HepG2 (cell line): ENCODE data around the gene TNXB. TPM values are rescaled to one million over a fixed set of nuclear protein-coding genes. Genes with fewer than 3 reads are reported as not detected.

Experiments
- ATAC-seq: fragments of 200-7000 bp; cut with Tn5 transposase; 3 replicates; pipeline ENCODE4 v1.9.1; 2020; ENCODE audit warnings: mild to moderate bottlenecking, moderate library complexity
- BruUV-seq: library from RNA; stranded (reverse); fragments of 400-500 nt; replicated peaks from 2 replicates; lab custom pipeline; 2021; lab: Mats Ljungman, UMichigan
- CTCF ChIA-PET: fragments of 300-600 bp; formaldehyde crosslinking; extraction: SDS; loops from one replicate; lab custom pipeline; 2021; ENCODE audit warnings: low total read pairs, inconsistent platforms, low intra/inter-chr PET ratio; lab: Yijun Ruan, JAX
- POLR2A ChIA-PET: fragments of 350-600 bp; sonication (Branson Sonifier 250); formaldehyde crosslinking; loops from one replicate; lab custom pipeline; 2020; ENCODE audit warnings: antibody characterized with exemption, inconsistent platforms; lab: Yijun Ruan, JAX
- DNase-seq: peaks from one replicate; pipeline ENCODE4 v3.0.0-alpha.2; 2015; ENCODE audit warnings: low spot score
- FAIRE-seq: peaks from 3 replicates; lab custom pipeline; 2011; peaks lifted over from hg19 to GRCh38; lab: Jason Lieb, UNC
- H2AFZ ChIP-seq: one replicate; pipeline ENCODE4 v1.6.1; 2011; ENCODE audit warnings: low read length, inconsistent platforms
- H3K27ac ChIP-seq: fragments of 300-600 bp; 3 replicates; pipeline ENCODE4 v1.8.0; 2011; ENCODE audit warnings: mixed run types, mild to moderate bottlenecking, mixed read lengths, low read length, inconsistent platforms; ENCODE audit not compliant: insufficient read depth; ENCODE audit errors: extremely low read length
- H3K27me3 ChIP-seq, 2 experiments: fragments of 200-600 bp in 1 of 2; 2 replicates in 1 of 2; 3 replicates in 1 of 2; pipeline versions ENCODE4 v1.6.0 to v1.8.0; 2011; ENCODE audit warnings: low read length in 2 of 2, mild to moderate bottlenecking in 2 of 2, moderate library complexity in 2 of 2, inconsistent platforms in 1 of 2; ENCODE audit not compliant: insufficient read depth in 2 of 2, control insufficient read depth in 1 of 2
- H3K36me3 ChIP-seq, 2 experiments: fragments of 200-600 bp in 1 of 2; replicated peaks in 1 of 2; 2 replicates in 1 of 2; 3 replicates in 1 of 2; pipeline versions ENCODE4 v1.5.1 to v1.8.0; 2011; ENCODE audit warnings: low read length in 2 of 2, inconsistent platforms in 1 of 2; ENCODE audit not compliant: insufficient read depth in 2 of 2, control insufficient read depth in 1 of 2
- H3K4me1 ChIP-seq: 2 replicates; pipeline ENCODE4 v1.5.1; 2012; ENCODE audit warnings: low read length, inconsistent platforms; ENCODE audit not compliant: insufficient read depth
- H3K4me2 ChIP-seq: 2 replicates; pipeline ENCODE4 v1.6.0; 2011; ENCODE audit warnings: low read depth, low read length, inconsistent platforms
- H3K4me3 ChIP-seq, 3 experiments: fragments of 200-600 bp in 1 of 3; sonication (generic), shearing (Covaris generic) in 1 of 3; replicated peaks in 1 of 3; 2 replicates each; pipeline ENCODE4 v1.5.1; 2011 to 2016; ENCODE audit warnings: low read length in 3 of 3, inconsistent platforms in 2 of 3, low read depth in 2 of 3, mild to moderate bottlenecking in 2 of 3, control low read depth in 1 of 3, mixed read lengths in 1 of 3; ENCODE audit not compliant: insufficient read depth in 1 of 3
- H3K79me2 ChIP-seq: one replicate; pipeline ENCODE4 v1.6.1; 2011; ENCODE audit warnings: low read length, inconsistent platforms; ENCODE audit not compliant: insufficient read depth
- H3K9ac ChIP-seq: 2 replicates; pipeline ENCODE4 v1.6.0; 2011; ENCODE audit warnings: mild to moderate bottlenecking, low read depth, low read length, inconsistent platforms; ENCODE audit not compliant: insufficient read depth
- H3K9me3 ChIP-seq: 2 replicates; pipeline ENCODE4 v1.5.1; 2012; ENCODE audit warnings: mild to moderate bottlenecking, low read length
- H4K20me1 ChIP-seq: 2 replicates; pipeline ENCODE4 v1.6.0; 2011; ENCODE audit warnings: inconsistent platforms, mild to moderate bottlenecking, low read length, moderate library complexity; ENCODE audit not compliant: insufficient read depth
- ATF1 ChIP-seq: IDR thresholded peaks from 2 replicates; pipeline ENCODE4 v1.6.1; 2016; ENCODE audit warnings: mild to moderate bottlenecking, control low read depth
- EEA1 ChIP-seq: sonication (generic); formaldehyde crosslinking; IDR thresholded peaks from 2 replicates; pipeline ENCODE4 v1.5.1; 2020; ENCODE audit warnings: mild to moderate bottlenecking, missing genetic modification reagents, borderline replicate concordance
- EED ChIP-seq: sonication (generic); formaldehyde crosslinking; IDR thresholded peaks from 2 replicates; pipeline ENCODE4 v1.5.0; 2020; ENCODE audit warnings: mild to moderate bottlenecking, missing genetic modification reagents
- FOXC1 ChIP-seq: sonication (generic); formaldehyde crosslinking; IDR thresholded peaks from 2 replicates; pipeline ENCODE4 v1.8.0; 2022; ENCODE audit warnings: mild to moderate bottlenecking, missing genetic modification reagents, borderline replicate concordance
- GMEB2 ChIP-seq: IDR thresholded peaks from 2 replicates; pipeline ENCODE4 v1.6.1; 2016; ENCODE audit warnings: missing biosample characterization, missing genetic modification reagents, low read depth
- POLR2AphosphoS2 ChIP-seq: IDR thresholded peaks from 2 replicates; pipeline ENCODE4 v1.6.1; 2011; ENCODE audit warnings: low read depth, low read length, improper control_type of control experiment
- RFX5 ChIP-seq: IDR thresholded peaks from 2 replicates; pipeline ENCODE4 v1.6.1; 2011; ENCODE audit warnings: low read depth, low read length, improper control_type of control experiment
- SMARCE1 ChIP-seq: fragments of 450-650 bp; IDR thresholded peaks from 2 replicates; pipeline ENCODE4 v1.6.1; 2017; ENCODE audit warnings: borderline replicate concordance
- TARDBP ChIP-seq: sonication (generic); formaldehyde crosslinking; IDR thresholded peaks from 2 replicates; pipeline ENCODE4 v1.8.0; 2022; ENCODE audit warnings: mild to moderate bottlenecking, missing genetic modification reagents
- ZNF276 ChIP-seq: sonication (generic); formaldehyde crosslinking; IDR thresholded peaks from 2 replicates; pipeline ENCODE4 v1.4.0; 2020; ENCODE audit warnings: mild to moderate bottlenecking, low read depth, missing genetic modification reagents
- ZNF549 ChIP-seq: sonication (generic); formaldehyde crosslinking; IDR thresholded peaks from 2 replicates; pipeline ENCODE4 v1.5.0; 2020; ENCODE audit warnings: missing genetic modification reagents
- ZNF615 ChIP-seq: sonication (generic); formaldehyde crosslinking; IDR thresholded peaks from 2 replicates; pipeline ENCODE4 v1.5.0; 2020; ENCODE audit warnings: mild to moderate bottlenecking, missing genetic modification reagents, borderline replicate concordance
- ZNF703 ChIP-seq: sonication (generic); formaldehyde crosslinking; IDR thresholded peaks from 2 replicates; pipeline ENCODE4 v1.5.1; 2020; ENCODE audit warnings: missing genetic modification reagents, mild to moderate bottlenecking, moderate library complexity, borderline replicate concordance
- ZNF710 ChIP-seq: sonication (generic); formaldehyde crosslinking; IDR thresholded peaks from 2 replicates; pipeline ENCODE4 v1.5.0; 2020; ENCODE audit warnings: mild to moderate bottlenecking, missing genetic modification reagents, borderline replicate concordance
- whole genome bisulfite sequencing: methylation state at CpG from one replicate; pipeline ENCODE4 v1.1.6; 2017; ENCODE audit warnings: low lambda C conversion rate; 5-methylcytosine and 5-hydroxymethylcytosine counted together
- in situ Hi-C: cut with HindIII; loops from 2 replicates; pipeline ENCODE4 v1.10.0; 2017; ENCODE audit warnings: low pct_unique_long_range_greater_than_20kb; ENCODE audit not compliant: extremely low pct_ligation_motif_present
- intact Hi-C: fragments of 100-400 bp; cut with micrococcal nuclease; formaldehyde crosslinking; loops from one replicate; pipeline ENCODE4 v1.10.0; 2022; ENCODE audit not compliant: unreplicated experiment
- polyA plus RNA-seq, 8 experiments: library from polyadenylated mRNA; depleted of rRNA in 3 of 8; stranded (reverse) in 7 of 8; unstranded in 1 of 8; fragments of >200 nt; fragmentation: Illumina TruSeq in 4 of 8; extraction: Trizol in 4 of 8; gene quantifications; 2 replicates each; pipeline versions ENCODE4 v1.2.1 to v1.2.3, GENCODE V29; 2011 to 2016; ENCODE audit warnings: low read depth in 4 of 8, missing spikeins in 1 of 8, mixed read lengths in 1 of 8; ENCODE audit not compliant: insufficient read depth in 1 of 8
- total RNA-seq, 5 experiments: library from RNA; depleted of rRNA; stranded (reverse); fragments of >200 nt; fragmentation: Illumina TruSeq; extraction: Trizol; gene quantifications; 2 replicates each; pipeline ENCODE4 v1.2.3, GENCODE V29; 2016; ENCODE audit warnings: low read depth in 1 of 5

Gene TNXB
- total and polyA plus RNA-seq, 2 of the 13 experiments (the other 11 are each of a cell fraction or from before 2014, with no cell fraction given), result 1.6 to 2.7 TPM

GRCh38 chr6:32137454-32137853 lies 28.3 kb upstream of the TNXB start (continued):
- TF ChIP-seq ZNF615 (CRISPR knock-in tag) (no peak), RFX5 (no peak), ZNF710 (no peak), EEA1 (CRISPR knock-in tag) (no peak), ZNF276 (CRISPR knock-in tag) (no peak)

GRCh38 chr6:32133786-32134185 lies 24.6 kb upstream of the TNXB start:
- Histone ChIP-seq H3K9ac (no peak overlapping the region), H4K20me1 (no peaks in the 10 kb centered on the region), H3K9me3 (no peaks in the 10 kb centered on the region), H3K27ac (no peak overlapping the region), H3K4me1 (peaks cover 23% of the 10 kb centered on the region), H2AFZ (no peak overlapping the region), H3K4me3 (no peak overlapping the region), H3K79me2 (peaks cover 9% of the 10 kb centered on the region), H3K36me3 (no peaks in the 10 kb centered on the region), H3K27me3 (peaks cover 1 to 6% of the 10 kb centered on the region in 2 experiments; a peak in 2 of 5 replicates), H3K4me2 (no peak overlapping the region)
- TF ChIP-seq ATF1 (CRISPR knock-in tag) (no peak), TARDBP (CRISPR knock-in tag) (no peak), GMEB2 (no peak), FOXC1 (CRISPR knock-in tag) (no peak), SMARCE1 (no peak), ZNF703 (CRISPR knock-in tag) (no peak), EED (CRISPR knock-in tag) (no peak), ZNF549 (CRISPR knock-in tag) (no peak), POLR2AphosphoS2 (no peak)
- no peak for DNase-seq
- intact Hi-C loops (no loop called here), in situ Hi-C loops (no loop called here)
- POLR2A ChIA-PET, result no interaction called here
- FAIRE-seq, result no peak
- no TSS peak for BruUV-seq
- CTCF ChIA-PET, result no interaction called here
- 44% methylated on average over 4 of the region's 4 CpGs for WGBS
- no peak for ATAC-seq
